Activated T-cell treated with anti-CD3 and anti-CD28 coated beads, Interleukin-2, amount 50 U/mL, for 72 hours (primary cell): ENCODE data around the gene CFDP1. TPM values are rescaled to one million over a fixed set of nuclear protein-coding genes. Genes with fewer than 3 reads are reported as not detected.
"Not testable (repeated sequence)": the region's sequence is repeated elsewhere in the genome, so short reads cannot be mapped to it uniquely, and the experiment has no call there.

Experiments used
- ATAC-seq, 2 donors: fragments of 150-1000 bp; cut with Tn5 transposase; replicated peaks in 1 of 2; 2 replicates each; pipeline ENCODE4 v1.10.0; 2021; ENCODE audit warnings: moderate library complexity in 2 of 2, mild to moderate bottlenecking in 1 of 2
- DNase-seq, 2 donors: peaks; one replicate each; pipeline ENCODE4 v3.0.0; 2021 to 2022; ENCODE audit warnings: mixed read lengths in 1 of 2
- H3K27ac Mint-ChIP-seq: one replicate; pipeline ENCODE4 v1.8.0; 2022; ENCODE audit warnings: mild to moderate bottlenecking, moderate library complexity, mixed read lengths
- H3K27me3 Mint-ChIP-seq: one replicate; pipeline ENCODE4 v1.8.0; 2022; ENCODE audit warnings: low read depth, mixed read lengths
- H3K36me3 Mint-ChIP-seq, 2 donors: one replicate each; pipeline ENCODE4 v1.8.0; 2022; ENCODE audit warnings: mixed read lengths in 2 of 2, mild to moderate bottlenecking in 1 of 2; ENCODE audit not compliant: insufficient read depth in 2 of 2
- H3K4me1 Mint-ChIP-seq: one replicate; pipeline ENCODE4 v1.8.0; 2022; ENCODE audit warnings: low read depth, mixed read lengths
- H3K4me3 Mint-ChIP-seq, 2 donors: one replicate each; pipeline ENCODE4 v1.8.0; 2022; ENCODE audit warnings: mild to moderate bottlenecking in 2 of 2, mixed read lengths in 2 of 2, moderate library complexity in 2 of 2
- H3K9me3 Mint-ChIP-seq, 2 donors: one replicate each; pipeline ENCODE4 v1.8.0; 2022; ENCODE audit warnings: mixed read lengths in 2 of 2
- total RNA-seq, 2 donors: library from RNA; stranded (reverse); gene quantifications; one replicate each; pipeline ENCODE4 v1.2.3, GENCODE V29; 2022

CFDP1 gene
- total RNA-seq, 2 donors from 2014 or later = 25.7 to 32.1 TPM

DNA sequence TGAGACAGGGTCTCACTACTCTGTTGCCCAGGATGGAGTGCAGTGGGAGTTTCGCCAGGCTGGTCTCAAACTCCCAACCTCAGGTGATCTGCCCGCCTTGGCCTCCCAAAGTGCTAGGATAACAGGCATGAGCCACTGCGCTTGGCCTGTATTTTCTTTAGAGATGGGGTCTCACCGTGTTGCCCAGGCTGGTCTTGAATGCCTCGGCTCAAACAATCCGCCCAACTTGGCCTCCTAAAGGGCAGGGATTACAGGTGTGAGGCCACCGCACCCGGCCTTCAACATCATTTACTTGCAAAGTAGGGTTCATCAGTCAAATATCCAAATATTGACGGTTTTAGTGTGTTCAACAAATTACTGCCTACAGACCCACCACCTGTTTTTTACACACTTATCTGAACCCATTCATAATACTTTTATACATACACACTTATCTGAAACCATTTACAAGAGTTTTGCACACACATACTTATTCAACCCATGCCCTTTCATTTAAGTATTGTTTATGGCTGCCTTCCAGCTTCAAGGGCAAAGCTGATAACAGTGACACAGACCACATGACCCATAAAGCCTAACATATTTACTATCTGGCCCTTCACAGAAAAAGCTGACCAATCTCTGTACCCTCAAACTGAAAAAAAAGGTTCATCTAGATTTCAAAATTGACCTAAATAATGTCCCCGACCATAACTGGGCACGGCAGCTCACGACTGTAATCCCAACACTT is 19.3 kb upstream of the CFDP1 start:
- Mint-ChIP-seq H3K27ac (peak overlapping the region; percentile 28), H3K4me3 (no peak overlapping the region), H3K9me3 (no peaks in the 10 kb centered on the region), H3K4me1 (peaks cover 14% of the 10 kb centered on the region), H3K36me3 (peaks cover 0 to 5% of the 10 kb centered on the region in 2 donors), H3K27me3 (no peaks in the 10 kb centered on the region)
- ATAC-seq = no peak
- no peak for DNase-seq

DNA sequence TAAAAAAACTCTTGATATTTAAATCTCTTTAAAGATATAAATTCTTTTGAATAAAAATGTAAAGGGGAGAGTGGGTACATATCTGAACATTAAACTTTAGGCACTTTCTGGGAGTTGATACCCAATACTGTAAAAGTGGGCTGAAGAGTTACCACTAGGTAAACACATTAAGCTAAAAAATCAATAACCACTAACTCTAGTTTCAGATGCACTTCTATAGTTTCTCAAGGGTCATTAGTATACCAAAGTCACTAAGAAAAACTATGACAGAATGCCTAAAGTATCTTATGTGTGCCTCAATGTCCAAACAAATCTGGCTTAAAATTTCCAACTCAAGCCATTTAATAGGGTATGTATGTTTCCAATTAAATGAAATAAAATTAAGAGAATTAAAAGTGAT is 13.1 kb upstream of the CFDP1 start:
- Mint-ChIP-seq H3K27ac (no peak overlapping the region), H3K27me3 (no peaks in the 10 kb centered on the region), H3K4me1 (no peaks in the 10 kb centered on the region), H3K36me3 (peaks cover 0 to 3% of the 10 kb centered on the region in 2 donors), H3K9me3 (no peaks in the 10 kb centered on the region), H3K4me3 (no peak overlapping the region)
- DNase-seq = no peak
- ATAC-seq = no peak

DNA sequence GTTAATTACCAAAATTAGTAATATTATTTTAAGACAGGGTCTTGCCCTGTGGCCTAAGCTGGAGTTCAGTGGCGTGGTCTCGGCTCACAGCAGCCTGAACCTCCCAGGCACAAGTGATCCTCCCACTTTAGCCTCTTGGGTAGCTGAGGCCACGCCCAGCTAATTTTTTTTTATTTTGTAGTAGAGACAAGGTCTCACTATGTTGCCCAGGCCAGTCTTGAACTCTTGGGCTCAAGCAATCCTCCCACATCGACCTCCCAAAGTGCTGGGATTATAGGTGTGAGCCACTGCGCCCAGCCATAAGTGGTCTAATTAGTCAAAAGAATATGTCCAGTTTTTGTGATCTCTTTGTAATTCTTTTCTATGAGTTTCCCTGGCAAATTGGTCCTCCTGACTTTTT is 12.0 kb upstream of the CFDP1 start:
- no peaks in the 10 kb centered on the region for H3K27me3 Mint-ChIP-seq
- ATAC-seq = no peak
- H3K27ac Mint-ChIP-seq = no peak overlapping the region
- H3K9me3 Mint-ChIP-seq = no peaks in the 10 kb centered on the region
- H3K36me3 Mint-ChIP-seq = peaks cover 0 to under 1% of the 10 kb centered on the region in 2 donors
- DNase-seq = no peak
- H3K4me1 Mint-ChIP-seq = no peaks in the 10 kb centered on the region
- H3K4me3 Mint-ChIP-seq = no peak overlapping the region

DNA sequence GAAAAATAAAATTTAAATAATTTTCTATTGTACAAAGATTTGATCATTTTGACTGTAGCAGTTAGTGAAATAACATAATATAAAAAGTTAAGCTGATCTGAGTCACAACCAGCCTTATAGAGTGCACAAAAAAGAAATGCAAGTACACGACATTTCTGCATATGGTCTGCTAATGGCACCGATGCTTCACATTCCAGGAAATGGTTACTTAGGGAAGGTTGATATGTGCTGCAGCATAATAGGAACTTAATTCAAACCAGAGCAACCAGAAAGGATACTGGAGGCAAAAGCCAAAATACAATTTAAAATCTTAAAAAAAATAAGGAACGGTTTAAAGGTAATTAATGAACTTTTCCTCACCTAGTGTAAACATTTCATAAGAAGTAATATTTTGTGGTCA is 10.0 kb upstream of the CFDP1 start:
- no peak overlapping the region for H3K27ac Mint-ChIP-seq
- DNase-seq = no peak
- no peak overlapping the region for H3K4me3 Mint-ChIP-seq
- no peaks in the 10 kb centered on the region for H3K36me3 Mint-ChIP-seq
- no peaks in the 10 kb centered on the region for H3K4me1 Mint-ChIP-seq
- no peaks in the 10 kb centered on the region for H3K9me3 Mint-ChIP-seq
- ATAC-seq = no peak
- no peaks in the 10 kb centered on the region for H3K27me3 Mint-ChIP-seq

DNA sequence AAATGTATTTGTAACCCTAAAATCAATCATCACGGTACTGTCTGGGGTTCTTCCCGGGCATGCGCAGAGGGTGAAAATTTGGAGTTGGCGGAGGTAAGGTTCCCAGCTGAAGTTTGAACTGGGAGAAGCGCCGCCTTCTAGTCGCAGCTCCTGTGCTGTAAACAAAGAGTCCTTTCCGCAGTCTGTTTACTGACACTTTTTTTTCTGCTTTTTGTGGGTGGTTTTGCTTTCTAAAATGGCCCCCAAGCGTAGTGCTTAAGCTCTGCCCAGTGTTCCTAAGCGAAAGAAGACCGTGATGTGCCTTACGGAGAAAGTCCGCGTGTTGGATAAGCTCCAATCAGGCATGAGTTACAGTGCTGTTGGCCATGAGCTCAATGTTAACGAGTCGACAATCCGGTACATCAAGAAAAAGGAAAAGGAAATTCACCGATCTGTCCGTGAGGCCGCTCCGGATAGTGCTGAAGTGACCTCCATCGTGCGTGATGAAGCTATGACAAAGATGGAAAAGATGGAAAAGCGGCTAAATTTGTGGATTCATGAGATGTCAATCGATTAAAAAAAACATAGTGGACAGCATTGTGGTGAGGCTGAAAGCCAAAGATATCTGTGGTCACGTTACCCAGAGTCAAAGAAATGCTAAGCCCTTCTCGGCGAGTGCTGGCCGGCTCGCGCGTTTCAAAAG is 570 bp upstream of the CFDP1 start:
- Mint-ChIP-seq H3K27me3 (no peaks in the 10 kb centered on the region), H3K9me3 (peaks cover 3% of the 10 kb centered on the region in 2 donors), H3K4me1 (peaks cover 49% of the 10 kb centered on the region), H3K36me3 (peaks cover 6 to 8% of the 10 kb centered on the region in 2 donors), H3K4me3 (peak overlapping the region; percentile 85 to 89), H3K27ac (peak overlapping the region; percentile 81)
- DNase-seq = peak; percentile 23 to 67
- ATAC-seq = peak; percentile 69 to 71

DNA sequence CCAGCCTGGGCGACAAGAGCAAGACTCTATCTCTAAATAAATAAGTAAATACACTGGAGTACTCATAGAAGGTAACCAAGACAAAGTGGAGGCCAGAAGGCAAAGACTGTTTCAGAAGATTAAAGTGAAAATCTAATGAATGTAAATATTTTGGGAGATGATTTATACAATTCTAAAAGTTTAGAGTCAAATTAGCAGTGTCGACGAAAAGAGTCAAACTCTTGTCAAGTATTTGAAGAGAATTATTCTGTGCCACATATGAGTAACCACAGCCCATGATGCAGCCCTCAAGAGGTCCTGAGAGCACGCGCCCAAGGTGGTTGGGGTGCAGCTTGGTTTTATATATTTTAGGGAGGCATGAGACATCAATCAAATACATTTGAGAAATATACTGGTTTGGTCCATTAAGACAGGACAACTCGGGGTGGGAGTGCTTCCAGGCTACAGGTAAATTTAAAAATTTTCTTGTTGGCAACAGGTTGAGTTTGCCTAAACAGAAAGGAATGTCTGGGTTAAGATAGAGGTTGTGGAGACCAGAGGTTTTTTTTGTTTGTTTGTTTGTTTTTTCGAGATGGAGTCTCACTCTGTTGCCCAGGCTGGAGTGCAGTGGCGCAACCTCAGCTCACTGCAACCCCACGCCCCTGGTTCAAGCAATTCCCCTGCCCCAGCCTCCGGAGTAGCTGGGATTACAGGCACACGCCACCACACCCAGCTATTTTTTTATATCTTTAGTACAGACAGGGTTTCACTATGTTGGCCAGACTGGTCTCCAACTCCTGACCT is 3.5 kb downstream of the CFDP1 start:
- Mint-ChIP-seq H3K9me3 (no peaks in the 10 kb centered on the region), H3K27me3 (no peaks in the 10 kb centered on the region), H3K4me1 (peaks cover 70% of the 10 kb centered on the region), H3K4me3 (peak overlapping the region in 1 of 2 donors; percentile 36), H3K27ac (no peak overlapping the region), H3K36me3 (peaks cover 6 to 10% of the 10 kb centered on the region in 2 donors)
- no peak for ATAC-seq
- no peak for DNase-seq

DNA sequence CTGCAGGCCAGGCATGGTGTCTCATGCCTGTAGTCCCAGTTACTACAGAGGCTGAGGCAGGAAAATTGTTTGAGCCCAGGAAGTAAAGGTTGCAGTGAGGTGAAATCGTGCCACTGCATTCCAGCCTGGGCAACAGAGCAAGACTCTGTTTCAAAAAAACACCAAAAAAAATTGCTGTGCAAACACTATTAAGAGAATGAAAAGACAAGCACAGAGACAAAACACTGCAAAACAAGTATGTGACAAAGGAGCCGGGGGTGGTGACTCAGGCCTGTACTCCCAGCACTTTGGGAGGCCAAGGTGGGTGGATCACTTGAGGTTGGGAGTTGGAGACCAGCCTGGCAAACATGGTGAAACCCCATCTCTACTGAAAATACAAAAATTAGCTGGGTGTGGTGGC is 6.8 kb downstream of the CFDP1 start:
- H3K27ac Mint-ChIP-seq, ATAC-seq: not testable (repeated sequence)

DNA sequence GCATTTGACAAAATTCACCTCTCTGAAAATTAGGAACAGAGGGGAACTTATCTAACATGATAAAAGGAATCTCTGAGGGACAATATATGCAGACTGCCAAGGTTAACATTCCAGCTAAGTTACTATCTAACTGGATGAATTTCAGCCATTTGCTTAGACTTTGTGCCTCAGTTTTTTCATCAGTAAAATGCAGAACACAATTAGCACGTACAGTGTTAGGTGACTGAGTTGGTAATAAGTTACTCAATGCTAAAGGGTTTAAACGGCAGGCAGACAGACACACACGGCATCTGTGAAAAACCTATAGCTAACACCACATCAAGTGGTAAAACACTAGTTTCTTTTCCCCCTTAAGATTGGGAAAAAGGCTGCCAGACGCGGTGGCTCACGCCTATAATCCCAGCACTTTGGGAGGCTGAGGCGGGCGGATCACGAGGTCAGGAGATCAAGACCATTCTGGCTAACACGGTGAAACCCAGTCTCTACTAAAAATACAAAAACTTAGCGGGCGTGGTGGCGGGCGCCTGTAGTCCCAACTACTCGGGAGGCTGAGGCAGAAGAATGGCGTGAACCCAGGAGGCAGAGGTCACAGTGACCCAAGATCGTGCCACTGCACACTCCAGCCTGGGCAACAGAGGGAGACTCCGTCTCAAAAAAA is 9.1 kb downstream of the CFDP1 start:
- not testable (repeated sequence) for ATAC-seq, H3K27ac Mint-ChIP-seq, H3K36me3 Mint-ChIP-seq, DNase-seq, H3K9me3 Mint-ChIP-seq, H3K27me3 Mint-ChIP-seq, H3K4me3 Mint-ChIP-seq
- peaks cover 53% of the 10 kb centered on the region for H3K4me1 Mint-ChIP-seq

More for the DNA sequence above, 6.8 kb downstream of the CFDP1 start:
- DNase-seq, H3K9me3 Mint-ChIP-seq, H3K4me3 Mint-ChIP-seq, H3K27me3 Mint-ChIP-seq, H3K36me3 Mint-ChIP-seq: not testable (repeated sequence)
- peaks cover 55% of the 10 kb centered on the region for H3K4me1 Mint-ChIP-seq

DNA sequence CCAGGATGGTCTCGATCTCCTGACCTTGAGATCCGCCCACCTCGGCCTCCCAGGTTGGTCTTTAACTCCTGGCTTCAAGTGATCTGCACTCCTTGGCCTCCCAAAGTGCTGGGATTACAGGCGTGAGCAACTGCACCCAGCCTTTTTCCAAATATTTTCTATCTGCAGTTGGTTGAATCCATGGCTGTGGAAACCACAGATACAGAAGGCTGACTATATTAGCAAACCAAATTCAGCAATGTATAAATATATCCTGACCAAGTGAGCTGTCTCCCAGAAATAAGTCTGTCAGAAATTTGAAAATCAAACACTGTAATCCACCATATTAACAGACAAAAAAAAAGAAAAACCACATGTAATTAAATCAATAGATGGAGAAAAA is 9.6 kb downstream of the CFDP1 start:
- DNase-seq (no peak), ATAC-seq (no peak)
- H3K27me3 Mint-ChIP-seq = no peaks in the 10 kb centered on the region
- H3K27ac Mint-ChIP-seq = no peak overlapping the region
- no peaks in the 10 kb centered on the region for H3K9me3 Mint-ChIP-seq
- peaks cover 0 to 2% of the 10 kb centered on the region in 2 donors for H3K36me3 Mint-ChIP-seq
- H3K4me3 Mint-ChIP-seq = no peak overlapping the region
- H3K4me1 Mint-ChIP-seq = peaks cover 47% of the 10 kb centered on the region

DNA sequence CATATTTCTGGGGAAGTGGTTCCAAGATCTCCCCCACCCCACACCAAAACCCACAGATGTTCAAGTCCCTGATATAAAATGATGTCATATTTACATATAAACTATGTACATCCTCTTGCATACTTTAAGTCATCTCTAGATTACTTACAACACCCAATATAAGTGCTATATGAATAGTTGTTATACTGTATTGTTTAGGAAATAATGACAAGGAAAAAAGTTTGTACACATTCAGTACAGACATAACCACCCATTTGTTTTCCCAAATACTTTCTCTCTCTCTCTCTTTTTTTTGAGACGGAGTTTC is 11.5 kb downstream of the CFDP1 start:
- H3K27me3 Mint-ChIP-seq = no peaks in the 10 kb centered on the region
- peak in 1 of 2 donors; percentile 55 for ATAC-seq

DNA sequence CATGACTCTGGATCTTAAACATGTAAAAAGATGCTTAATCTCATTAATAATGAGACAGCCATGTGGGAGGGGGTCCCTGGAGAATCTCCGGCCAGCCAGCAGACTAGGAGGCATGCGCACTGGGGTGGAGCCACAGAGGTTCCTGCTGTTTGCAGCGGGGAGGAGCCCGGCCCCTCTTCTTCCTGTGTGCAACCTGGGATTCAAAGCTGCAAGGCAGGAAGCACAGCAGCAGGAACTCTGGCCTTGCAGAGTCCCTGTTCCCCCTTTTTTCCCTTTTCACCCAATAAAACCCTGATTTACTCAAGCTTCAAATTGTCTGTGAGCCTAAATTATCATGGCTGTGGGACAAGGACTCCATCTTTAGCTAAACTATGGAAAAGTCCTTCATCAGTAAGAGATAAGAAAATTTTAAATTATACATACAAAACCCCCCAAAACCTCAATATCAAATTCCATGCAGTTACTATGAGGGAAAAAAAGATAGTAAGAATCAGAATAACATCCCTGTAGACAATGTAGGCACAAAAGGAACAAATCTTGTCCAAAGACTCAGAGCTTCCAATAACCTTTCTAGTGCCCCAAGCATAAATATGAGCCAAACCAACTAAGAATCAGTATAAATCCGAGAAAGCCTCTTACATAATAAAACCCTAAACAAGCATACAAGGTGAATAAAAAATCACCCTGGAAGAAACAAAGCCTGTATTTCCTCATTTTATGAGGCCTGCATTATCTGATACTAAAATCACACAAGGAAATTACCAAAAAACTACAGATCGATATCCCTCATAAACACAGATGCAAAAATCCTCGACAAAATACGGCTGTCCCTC is 12.1 kb downstream of the CFDP1 start:
- Mint-ChIP-seq H3K36me3 (no peaks in the 10 kb centered on the region), H3K9me3 (no peaks in the 10 kb centered on the region), H3K4me1 (peaks cover 39% of the 10 kb centered on the region), H3K27ac (peak overlapping the region; percentile 72), H3K27me3 (no peaks in the 10 kb centered on the region), H3K4me3 (peak overlapping the region; percentile 53 to 66)
- DNase-seq (peak; percentile 35 to 42), ATAC-seq (peak; percentile 53 to 71)

More for the DNA sequence above, 11.5 kb downstream of the CFDP1 start:
- Mint-ChIP-seq H3K9me3 (no peaks in the 10 kb centered on the region), H3K27ac (peak overlapping the region; percentile 72), H3K4me1 (peaks cover 43% of the 10 kb centered on the region), H3K4me3 (peak overlapping the region in 1 of 2 donors; percentile 66), H3K36me3 (no peaks in the 10 kb centered on the region)
- DNase-seq = no peak

DNA sequence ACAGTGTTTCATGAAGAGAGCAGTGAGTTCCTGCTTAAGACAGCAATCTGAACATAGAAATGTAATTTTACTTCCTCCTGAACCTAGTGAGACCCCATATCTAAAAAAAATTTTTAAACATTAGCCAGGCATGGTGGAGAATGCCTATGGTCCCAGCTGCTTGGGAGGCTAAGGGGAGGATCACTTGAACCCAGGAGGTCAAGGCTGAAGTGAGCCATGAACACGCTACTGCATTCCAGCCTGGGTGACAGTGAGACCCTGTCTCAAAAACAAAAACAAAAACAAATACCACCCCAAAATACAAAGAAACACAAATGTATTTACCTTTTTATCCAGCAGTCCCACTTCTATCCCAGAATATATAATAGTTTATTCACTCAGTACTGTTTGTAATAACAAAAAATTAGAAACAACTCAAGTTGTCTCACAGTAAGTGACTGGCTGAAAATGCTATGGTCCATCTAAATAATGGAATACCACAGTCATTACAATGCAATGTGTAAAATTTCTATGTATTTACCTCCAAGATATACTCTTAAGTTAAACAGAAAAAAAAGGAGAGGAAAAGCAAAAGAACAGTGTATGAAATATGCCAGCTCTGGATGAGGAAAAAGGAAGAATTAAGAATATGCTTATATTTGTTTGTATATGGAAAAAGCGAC is 16.3 kb downstream of the CFDP1 start:
- peaks cover 0 to 6% of the 10 kb centered on the region in 2 donors for H3K36me3 Mint-ChIP-seq
- no peaks in the 10 kb centered on the region for H3K27me3 Mint-ChIP-seq
- peak overlapping the region; percentile 57 for H3K27ac Mint-ChIP-seq
- DNase-seq = no peak
- no peaks in the 10 kb centered on the region for H3K9me3 Mint-ChIP-seq
- ATAC-seq = no peak
- peaks cover 51% of the 10 kb centered on the region for H3K4me1 Mint-ChIP-seq
- H3K4me3 Mint-ChIP-seq = no peak overlapping the region
